AG09309 (cell line): Measurements from ENCODE around the gene LRP8.

ENCODE experiments used
- DNase-seq: peaks from one replicate; pipeline ENCODE4 v3.0.0-alpha.2; 2010; ENCODE audit warnings: low read depth
- H3K4me3 ChIP-seq: 2 replicates; pipeline ENCODE4 v1.5.1; 2011; ENCODE audit warnings: mild to moderate bottlenecking, low read depth, low read length, moderate library complexity; ENCODE audit not compliant: control insufficient read depth
- TF ChIP-seq, protein P1 (sequence below): IDR thresholded peaks from 2 replicates; pipeline ENCODE4 v1.5.1; 2011; ENCODE audit warnings: mild to moderate bottlenecking, low read depth, low read length, inconsistent platforms; ENCODE audit not compliant: insufficient read depth, control insufficient read depth; ENCODE audit errors: missing control alignments

The LRP8 gene

DNA sequence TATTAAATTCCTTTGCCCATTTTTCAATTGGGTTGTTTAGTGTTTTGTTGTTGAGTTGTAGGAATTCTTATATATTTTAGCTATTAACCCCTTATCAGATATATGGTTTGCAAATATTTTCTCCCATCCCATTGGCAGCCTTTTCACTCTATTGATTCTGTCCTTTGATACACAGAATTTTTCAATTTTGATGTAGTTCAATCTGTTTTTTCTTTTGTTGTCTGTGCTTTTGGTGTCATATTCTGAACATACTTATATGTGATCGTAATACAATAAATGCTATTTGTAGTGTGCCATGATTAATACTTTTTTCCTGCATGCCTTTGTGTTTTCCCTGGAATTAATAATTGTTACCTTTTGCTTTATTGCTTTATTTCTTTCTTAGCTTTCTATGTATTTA lies 7.8 kb upstream of the LRP8 start:
- TF ChIP-seq, protein P1, sequence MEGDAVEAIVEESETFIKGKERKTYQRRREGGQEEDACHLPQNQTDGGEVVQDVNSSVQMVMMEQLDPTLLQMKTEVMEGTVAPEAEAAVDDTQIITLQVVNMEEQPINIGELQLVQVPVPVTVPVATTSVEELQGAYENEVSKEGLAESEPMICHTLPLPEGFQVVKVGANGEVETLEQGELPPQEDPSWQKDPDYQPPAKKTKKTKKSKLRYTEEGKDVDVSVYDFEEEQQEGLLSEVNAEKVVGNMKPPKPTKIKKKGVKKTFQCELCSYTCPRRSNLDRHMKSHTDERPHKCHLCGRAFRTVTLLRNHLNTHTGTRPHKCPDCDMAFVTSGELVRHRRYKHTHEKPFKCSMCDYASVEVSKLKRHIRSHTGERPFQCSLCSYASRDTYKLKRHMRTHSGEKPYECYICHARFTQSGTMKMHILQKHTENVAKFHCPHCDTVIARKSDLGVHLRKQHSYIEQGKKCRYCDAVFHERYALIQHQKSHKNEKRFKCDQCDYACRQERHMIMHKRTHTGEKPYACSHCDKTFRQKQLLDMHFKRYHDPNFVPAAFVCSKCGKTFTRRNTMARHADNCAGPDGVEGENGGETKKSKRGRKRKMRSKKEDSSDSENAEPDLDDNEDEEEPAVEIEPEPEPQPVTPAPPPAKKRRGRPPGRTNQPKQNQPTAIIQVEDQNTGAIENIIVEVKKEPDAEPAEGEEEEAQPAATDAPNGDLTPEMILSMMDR, result no peak
- no peak for DNase-seq

DNA sequence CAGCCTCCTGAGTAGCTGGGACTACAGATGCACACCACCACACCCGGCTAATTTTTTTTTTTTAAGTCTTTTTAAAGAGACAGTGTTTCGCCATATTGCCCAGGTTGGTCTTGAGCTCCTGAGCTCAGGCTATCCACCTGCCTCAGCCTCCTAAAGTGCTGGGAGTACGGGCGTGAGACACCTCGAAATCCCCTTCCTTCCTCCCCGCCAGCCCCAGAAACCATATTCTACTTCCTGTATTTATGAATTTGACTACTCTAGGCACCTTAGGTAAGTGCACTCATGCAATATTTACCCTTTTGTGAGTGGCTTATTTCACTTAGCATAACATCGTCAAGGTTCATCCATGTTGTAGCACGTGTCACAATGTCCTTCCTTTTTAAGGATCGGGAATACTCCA lies 6.9 kb upstream of the LRP8 start:
- no peak overlapping the region for H3K4me3 ChIP-seq
- TF ChIP-seq, protein P1, result no peak
- DNase-seq, result no peak

More for the DNA sequence above, 7.8 kb upstream of the LRP8 start:
- H3K4me3 ChIP-seq, result no peak overlapping the region

DNA sequence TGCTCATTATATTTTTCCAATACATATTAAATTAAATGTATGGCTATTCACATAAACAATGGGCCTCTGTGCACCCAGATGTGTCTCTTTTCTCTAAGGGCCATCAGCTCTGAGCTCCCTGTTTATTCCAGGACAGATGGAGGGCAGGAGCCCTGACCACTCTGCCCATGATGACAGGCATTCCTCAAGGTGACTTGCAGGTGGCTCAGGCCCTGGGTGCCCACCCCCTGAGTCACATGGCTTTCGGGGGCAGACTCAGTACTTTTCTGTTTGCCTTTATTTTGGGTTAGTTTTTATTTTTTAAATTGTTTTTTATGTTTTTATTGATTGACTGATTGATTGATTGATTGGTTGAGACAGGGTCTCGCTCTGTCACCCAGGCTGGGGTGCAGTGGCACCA lies 6.4 kb upstream of the LRP8 start:
- DNase-seq, result no peak
- H3K4me3 ChIP-seq, result no peak overlapping the region
- TF ChIP-seq, protein P1, result no peak

DNA sequence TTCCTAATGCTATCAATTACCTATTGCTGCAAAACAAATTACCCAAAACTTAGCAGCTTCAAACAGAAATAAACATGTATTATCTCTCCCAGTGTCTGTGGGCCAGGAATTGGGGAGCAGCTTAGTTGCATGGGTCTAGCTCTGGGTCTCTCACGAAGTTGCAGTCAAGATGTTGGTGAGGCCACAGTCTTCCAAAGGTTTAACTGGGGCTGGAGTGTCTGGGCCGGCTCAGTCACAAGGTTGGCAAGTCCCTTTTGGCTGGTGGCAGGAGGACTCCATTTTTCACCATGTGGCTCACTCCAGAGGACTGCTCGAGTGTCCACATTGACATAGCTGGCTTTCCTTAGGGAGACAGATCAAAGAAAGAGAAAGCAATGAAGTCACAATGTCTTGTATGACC lies 5.0 kb upstream of the LRP8 start:
- TF ChIP-seq, protein P1, result no peak
- H3K4me3 ChIP-seq, result no peak overlapping the region
- no peak for DNase-seq

DNA sequence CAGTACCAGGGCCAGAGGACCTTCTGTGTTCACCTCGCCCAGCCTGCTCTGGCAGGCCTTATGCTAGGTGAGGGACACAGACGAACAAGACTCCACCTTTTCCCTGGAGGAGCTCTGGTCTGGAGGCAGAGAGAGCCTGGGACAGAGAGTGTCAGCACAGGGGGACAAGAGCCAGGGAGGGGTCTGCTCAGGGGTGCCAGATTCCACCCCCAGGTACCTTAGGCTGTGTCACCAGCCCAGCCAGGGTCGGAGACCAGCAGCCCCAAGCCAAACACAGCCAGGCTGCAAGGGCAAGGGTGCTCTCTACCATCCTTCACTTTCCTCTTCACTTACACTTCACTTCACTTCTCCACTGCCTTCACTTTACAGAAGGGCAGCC lies 4.3 kb upstream of the LRP8 start:
- no peak for DNase-seq
- TF ChIP-seq, protein P1, result no peak

DNA sequence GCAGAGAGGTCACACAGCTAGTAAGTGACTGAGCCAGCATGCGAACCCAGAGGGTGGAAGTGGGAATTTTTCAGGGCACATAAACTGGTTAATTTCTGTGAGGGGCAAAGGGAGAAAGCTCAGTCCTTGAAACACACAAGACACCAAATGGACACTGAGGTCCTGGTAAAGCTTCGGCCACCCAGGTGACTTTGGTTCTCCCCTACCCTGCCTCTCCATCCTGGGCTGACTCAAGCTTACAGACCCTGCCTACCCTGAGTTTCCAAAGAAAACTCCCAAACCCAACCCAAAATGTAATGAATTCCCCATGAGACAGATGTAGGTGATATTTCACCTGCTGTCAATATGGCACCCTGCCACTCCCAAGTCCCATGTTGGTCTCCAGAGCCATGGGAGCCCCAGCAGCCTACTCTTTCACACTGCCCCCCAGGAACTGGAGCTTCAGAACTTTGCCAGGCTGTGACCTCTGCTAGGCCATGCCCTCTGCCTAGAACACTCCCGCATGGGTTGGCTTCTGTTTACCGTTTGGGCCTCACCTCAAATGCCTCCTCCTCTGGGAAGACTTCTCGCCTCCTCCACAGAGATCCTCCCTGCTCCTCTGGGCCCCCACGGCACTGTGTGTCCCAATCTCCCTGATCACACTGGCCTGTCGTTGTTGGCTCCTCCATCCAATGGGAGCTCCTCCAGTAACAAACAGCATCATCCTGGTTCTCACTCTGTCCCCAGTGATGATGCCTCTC lies 3.7 kb upstream of the LRP8 start:
- H3K4me3 ChIP-seq, result no peak overlapping the region
- TF ChIP-seq, protein P1, result no peak
- DNase-seq, result no peak

More for the DNA sequence above, 4.3 kb upstream of the LRP8 start:
- H3K4me3 ChIP-seq, result no peak overlapping the region
